Neuronal stem cell (in vitro differentiated cells): ENCODE measurements around the gene CLIP1.
"Not testable (repeated sequence)": the region's sequence is repeated elsewhere in the genome, so short reads cannot be mapped to it uniquely, and the experiment has no call there.

Experiments used
- DNase-seq: peaks from one replicate; pipeline ENCODE4 v3.0.0-alpha.2; 2013; ENCODE audit warnings: low spot score
- H2AFZ ChIP-seq: one replicate; pipeline ENCODE4 v1.6.1; 2013; ENCODE audit warnings: mild to moderate bottlenecking, low read length, inconsistent platforms
- H2AK5ac ChIP-seq: 2 replicates; pipeline ENCODE4 v1.6.1; 2013; ENCODE audit warnings: low read depth, mild to moderate bottlenecking, inconsistent platforms, low read length, moderate library complexity, mixed read lengths
- H2BK120ac ChIP-seq: 2 replicates; pipeline ENCODE4 v1.6.1; 2013; ENCODE audit warnings: low read depth, mild to moderate bottlenecking, inconsistent platforms, low read length, moderate library complexity, mixed read lengths
- H2BK12ac ChIP-seq: one replicate; pipeline ENCODE4 v1.6.1; 2013; ENCODE audit warnings: low read length, inconsistent platforms
- H2BK15ac ChIP-seq: 2 replicates; pipeline ENCODE4 v1.6.1; 2013; ENCODE audit warnings: mild to moderate bottlenecking, low read length, inconsistent platforms, mixed read lengths
- H2BK5ac ChIP-seq: one replicate; pipeline ENCODE4 v1.6.1; 2013; ENCODE audit warnings: inconsistent platforms, mild to moderate bottlenecking, low read length, moderate library complexity
- H3K14ac ChIP-seq: one replicate; pipeline ENCODE4 v1.6.1; 2013; ENCODE audit warnings: low read length, inconsistent platforms
- H3K18ac ChIP-seq: 2 replicates; pipeline ENCODE4 v1.6.1; 2013; ENCODE audit warnings: low read length, inconsistent platforms
- H3K23ac ChIP-seq: 2 replicates; pipeline ENCODE4 v1.6.1; 2013; ENCODE audit warnings: low read depth, mild to moderate bottlenecking, mixed read lengths, low read length, inconsistent platforms; ENCODE audit not compliant: poor library complexity
- H3K27ac ChIP-seq: replicated peaks from 3 replicates; pipeline ENCODE4 v1.5.1; 2013; ENCODE audit warnings: low read length, inconsistent platforms
- H3K27me3 ChIP-seq, 3 experiments: 2 replicates each; pipeline ENCODE4 v1.6.1; 2013; ENCODE audit warnings: low read length in 3 of 3, mild to moderate bottlenecking in 2 of 3, inconsistent platforms in 1 of 3, low read depth in 1 of 3, mixed read lengths in 1 of 3, moderate library complexity in 1 of 3; ENCODE audit not compliant: control insufficient read depth in 3 of 3, insufficient read depth in 3 of 3
- H3K36me3 ChIP-seq, 2 donors: replicated peaks in 1 of 2; 2 replicates each; pipeline ENCODE4 v1.6.1; 2013; ENCODE audit warnings: low read length in 2 of 2; ENCODE audit not compliant: control insufficient read depth in 2 of 2, insufficient read depth in 2 of 2
- H3K4ac ChIP-seq: 2 replicates; pipeline ENCODE4 v1.6.1; 2013; ENCODE audit warnings: inconsistent platforms, mild to moderate bottlenecking, low read length, moderate library complexity
- H3K4me1 ChIP-seq, 2 donors: 1 replicate in 1 of 2; 2 replicates in 1 of 2; pipeline ENCODE4 v1.6.1; 2013; ENCODE audit warnings: low read length in 2 of 2, low read depth in 1 of 2; ENCODE audit not compliant: control insufficient read depth in 2 of 2, insufficient read depth in 1 of 2
- H3K4me2 ChIP-seq: one replicate; pipeline ENCODE4 v1.6.1; 2013; ENCODE audit warnings: mild to moderate bottlenecking, low read length, inconsistent platforms; ENCODE audit not compliant: insufficient read depth, poor library complexity, severe bottlenecking
- H3K4me3 ChIP-seq, 2 donors: 2 replicates each; pipeline ENCODE4 v1.5.1; 2013; ENCODE audit warnings: low read length in 2 of 2, mild to moderate bottlenecking in 2 of 2, inconsistent platforms in 1 of 2, moderate library complexity in 1 of 2
- H3K79me1 ChIP-seq: one replicate; pipeline ENCODE4 v1.6.1; 2013; ENCODE audit warnings: low read depth, mild to moderate bottlenecking, inconsistent platforms, low read length, moderate library complexity
- H3K9ac ChIP-seq: one replicate; pipeline ENCODE4 v1.6.1; 2013; ENCODE audit warnings: mild to moderate bottlenecking, low read depth, low read length, inconsistent platforms; ENCODE audit not compliant: poor library complexity
- H3K9me3 ChIP-seq, 2 donors: replicated peaks in 1 of 2; 2 replicates each; pipeline versions ENCODE3 to v1.6.1; 2013; ENCODE audit warnings: low read length in 2 of 2, mild to moderate bottlenecking in 2 of 2, inconsistent platforms in 1 of 2, low read depth in 1 of 2, mixed read lengths in 1 of 2, moderate library complexity in 1 of 2; ENCODE audit not compliant: control insufficient read depth in 2 of 2, insufficient read depth in 1 of 2
- H4K8ac ChIP-seq: one replicate; pipeline ENCODE4 v1.6.1; 2013; ENCODE audit warnings: low read depth, mild to moderate bottlenecking, inconsistent platforms, low read length, moderate library complexity
- H4K91ac ChIP-seq: one replicate; pipeline ENCODE4 v1.6.1; 2013; ENCODE audit warnings: low read length, low read depth, mild to moderate bottlenecking, inconsistent platforms; ENCODE audit not compliant: poor library complexity
- WGBS, 2 donors: extraction: QIAGEN DNeasy Blood & Tissue Kit; methylation state at CpG; one replicate each; pipeline ENCODE4 v1.1.7; 2013; ENCODE audit warnings: missing lambda C conversion rate in 2 of 2, mixed read lengths in 1 of 2; ENCODE audit not compliant: insufficient read length in 2 of 2, insufficient replicate concordance in 1 of 2; ENCODE audit errors: extremely low coverage in 2 of 2; 5-methylcytosine and 5-hydroxymethylcytosine counted together

Gene CLIP1

DNA sequence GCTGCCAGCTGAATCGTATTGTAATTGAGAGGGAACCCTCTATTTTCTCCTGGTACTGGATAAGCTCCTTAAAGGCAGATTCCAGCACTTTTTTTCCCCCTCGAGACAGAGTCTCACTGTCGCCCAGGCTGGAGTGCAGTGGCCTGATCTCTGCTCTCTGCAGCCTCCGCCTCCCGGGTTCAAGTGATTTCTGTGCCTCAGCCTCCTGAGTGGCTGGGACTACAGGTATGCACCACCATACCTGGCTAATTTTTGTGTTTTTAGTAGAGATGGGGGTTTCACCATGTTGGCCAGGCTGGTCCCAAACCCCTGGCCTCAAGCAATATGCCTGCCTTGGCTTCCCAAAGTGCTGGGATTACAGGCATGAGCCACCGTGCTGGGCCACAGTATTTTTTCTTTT lies 47.4 kb upstream of the CLIP1 start:
- no CpG with 5 or more reads among the region's 6 CpGs for WGBS, 2 donors

DNA sequence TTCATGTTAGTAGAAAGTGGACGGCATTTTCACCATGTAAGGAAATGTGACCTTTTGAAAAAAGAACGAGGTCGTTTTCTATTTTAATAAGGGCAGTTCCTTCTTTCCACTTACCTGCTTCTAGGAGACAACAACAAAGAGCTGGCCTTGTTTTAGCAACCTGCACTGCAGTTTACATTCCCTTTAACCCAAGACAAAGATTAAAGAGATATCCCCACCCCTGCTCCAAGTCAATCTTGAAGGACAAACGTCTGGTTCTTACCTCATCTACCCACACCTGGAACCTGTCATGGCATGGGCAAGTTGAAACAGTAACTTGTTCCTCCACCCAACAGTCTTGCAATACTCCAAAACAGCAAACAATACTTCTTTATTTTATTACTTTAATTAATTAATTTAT lies 45.5 kb upstream of the CLIP1 start:
- H3K4me3 ChIP-seq: no peak overlapping the region
- DNase-seq: no peak
- H2BK12ac ChIP-seq: no peak overlapping the region
- no peak overlapping the region for H2BK5ac ChIP-seq
- H2BK15ac ChIP-seq: no peak overlapping the region
- H2AFZ ChIP-seq: no peak overlapping the region
- no peaks in the 10 kb centered on the region for H3K4me1 ChIP-seq
- no peak overlapping the region for H4K8ac ChIP-seq
- no peaks in the 10 kb centered on the region for H3K79me1 ChIP-seq
- H3K4me2 ChIP-seq: no peak overlapping the region
- no peak overlapping the region for H3K18ac ChIP-seq
- no peak overlapping the region for H4K91ac ChIP-seq
- H3K9ac ChIP-seq: no peak overlapping the region
- no peak overlapping the region for H3K27ac ChIP-seq
- no peak overlapping the region for H3K4ac ChIP-seq
- peaks cover 0 to 17% of the 10 kb centered on the region in 2 donors for H3K36me3 ChIP-seq
- H3K14ac ChIP-seq: no peak overlapping the region
- WGBS, 2 donors: no CpG with 5 or more reads among the region's 4 CpGs
- H3K27me3 ChIP-seq: no peaks in the 10 kb centered on the region
- no peaks in the 10 kb centered on the region for H3K9me3 ChIP-seq
- H2BK120ac ChIP-seq: no peak overlapping the region
- no peak overlapping the region for H3K23ac ChIP-seq
- H2AK5ac ChIP-seq: no peak overlapping the region

More for the DNA sequence above, 47.4 kb upstream of the CLIP1 start:
- H2BK120ac ChIP-seq, H3K9ac ChIP-seq, H2AK5ac ChIP-seq, H2BK12ac ChIP-seq, DNase-seq, H3K27me3 ChIP-seq, H3K18ac ChIP-seq, H2BK15ac ChIP-seq, H3K9me3 ChIP-seq, H3K79me1 ChIP-seq, H3K4me3 ChIP-seq, H2AFZ ChIP-seq, H3K27ac ChIP-seq, H2BK5ac ChIP-seq, H3K14ac ChIP-seq, H3K4me1 ChIP-seq, H3K4ac ChIP-seq, H3K23ac ChIP-seq, H4K8ac ChIP-seq, H3K4me2 ChIP-seq, H4K91ac ChIP-seq: not testable (repeated sequence)
- peaks cover 9 to 35% of the 10 kb centered on the region in 2 donors for H3K36me3 ChIP-seq

DNA sequence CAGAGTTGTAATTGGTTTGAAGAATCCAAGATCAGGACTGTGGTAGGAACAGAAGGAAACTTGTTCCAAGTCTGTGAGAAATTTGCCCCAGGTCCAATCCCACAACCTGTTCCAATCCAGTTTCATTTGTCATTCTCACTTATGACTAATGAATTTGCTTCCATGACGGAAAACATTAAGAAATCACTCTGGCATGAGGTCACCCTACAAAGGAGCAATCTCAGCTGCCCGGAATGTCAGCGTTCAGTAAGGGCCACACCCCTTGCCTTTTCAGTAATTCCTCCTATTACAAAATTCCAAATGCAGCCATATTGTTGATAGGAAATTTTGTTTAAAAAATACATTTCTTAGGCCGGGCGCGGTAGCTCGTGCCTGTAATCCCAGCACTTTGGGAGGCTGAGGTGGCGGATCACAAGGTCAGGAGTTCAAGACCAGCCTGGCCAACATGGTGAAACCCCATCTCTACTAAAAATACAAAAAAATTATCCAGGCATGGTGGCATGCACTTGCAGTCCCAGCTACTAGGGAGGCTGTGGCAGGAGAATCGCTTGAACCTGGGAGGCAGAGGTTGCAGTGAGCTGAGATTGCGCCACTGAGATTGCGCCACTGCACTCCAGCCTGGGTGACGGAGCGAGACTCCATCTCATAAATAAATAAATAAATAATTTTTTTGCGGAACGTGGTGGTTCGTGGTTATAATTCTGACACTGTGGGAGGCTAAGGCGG lies 42.0 kb upstream of the CLIP1 start:
- not testable (repeated sequence) for H2AK5ac ChIP-seq, H3K36me3 ChIP-seq, DNase-seq, H3K9ac ChIP-seq, H2AFZ ChIP-seq, H3K9me3 ChIP-seq, H3K27ac ChIP-seq, H3K14ac ChIP-seq, H2BK15ac ChIP-seq, H2BK12ac ChIP-seq, H3K23ac ChIP-seq, H4K91ac ChIP-seq, H2BK5ac ChIP-seq, H3K79me1 ChIP-seq, H3K18ac ChIP-seq, H3K4me2 ChIP-seq, H3K4me3 ChIP-seq, H3K27me3 ChIP-seq, H4K8ac ChIP-seq, H2BK120ac ChIP-seq, H3K4ac ChIP-seq, H3K4me1 ChIP-seq
- WGBS, 2 donors: no CpG with 5 or more reads among the region's 17 CpGs

DNA sequence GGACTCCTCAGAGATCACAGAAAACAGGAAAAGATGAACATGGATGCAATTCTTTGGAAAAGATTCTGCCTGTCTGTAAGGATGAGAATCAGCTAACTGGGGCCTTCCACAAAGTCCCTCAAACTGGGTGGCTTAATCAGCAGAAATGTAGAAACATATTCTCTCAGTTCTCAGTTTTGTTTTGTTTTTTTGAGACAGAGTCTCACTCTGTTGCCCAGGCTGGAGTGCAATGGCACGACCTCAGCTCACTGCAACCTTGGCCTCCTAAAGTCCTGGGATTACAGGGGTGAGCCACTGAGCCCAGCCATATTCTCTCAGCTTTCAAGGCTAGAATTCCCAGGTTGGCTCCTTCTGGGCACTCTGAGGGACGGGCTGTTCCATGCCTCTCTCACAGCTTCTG lies 38.2 kb upstream of the CLIP1 start:
- Histone ChIP-seq H2BK120ac (no peak overlapping the region), H3K36me3 (no peaks in the 10 kb centered on the region), H3K9ac (no peak overlapping the region), H3K4me1 (no peaks in the 10 kb centered on the region), H3K27ac (no peak overlapping the region), H3K79me1 (no peaks in the 10 kb centered on the region), H2BK5ac (no peak overlapping the region), H3K4ac (no peak overlapping the region), H2AK5ac (no peak overlapping the region), H2AFZ (no peak overlapping the region), H2BK12ac (no peak overlapping the region), H3K9me3 (no peaks in the 10 kb centered on the region), H4K8ac (no peak overlapping the region), H3K18ac (no peak overlapping the region), H3K4me3 (no peak overlapping the region), H3K4me2 (no peak overlapping the region), H4K91ac (no peak overlapping the region), H3K23ac (no peak overlapping the region), H2BK15ac (no peak overlapping the region), H3K14ac (no peak overlapping the region), H3K27me3 (no peaks in the 10 kb centered on the region)
- no CpG with 5 or more reads among the region's 2 CpGs for WGBS, 2 donors
- no peak for DNase-seq
